ENCODE measurements around the gene ART1.
"Not testable (repeated sequence)": the region's sequence is repeated elsewhere in the genome, so short reads cannot be mapped to it uniquely, and the experiment has no call there.

The ART1 gene

DNA sequence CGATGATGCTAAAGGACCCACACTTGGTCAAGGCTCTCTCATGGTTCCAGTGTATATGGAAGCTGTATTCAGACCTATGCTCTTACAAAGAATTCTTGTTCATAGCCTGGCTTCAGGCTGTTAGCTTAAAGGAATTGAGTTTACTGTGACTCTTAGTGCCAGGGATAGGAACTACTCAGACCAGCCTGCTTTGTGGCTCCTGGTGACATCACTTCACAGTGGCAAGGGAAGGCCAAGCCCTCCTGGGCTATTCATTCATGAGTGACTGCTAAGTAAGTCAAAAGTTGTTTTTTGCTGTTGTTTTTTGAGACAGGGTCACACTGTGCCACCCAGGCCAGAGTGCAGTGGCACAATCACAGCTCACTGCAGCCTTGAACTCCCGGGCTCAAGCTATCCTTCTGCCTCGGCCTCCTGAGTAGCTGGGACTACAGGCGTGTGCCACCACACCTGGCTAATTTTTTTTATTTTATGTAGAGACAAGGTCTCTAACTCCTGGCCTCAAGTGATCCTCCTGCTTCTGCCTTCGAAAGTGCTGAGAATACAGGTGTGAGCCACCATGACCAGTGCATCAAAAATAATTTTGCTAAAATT lies 12.8 kb upstream of the ART1 start:
- DNase-seq, result no peak

DNA sequence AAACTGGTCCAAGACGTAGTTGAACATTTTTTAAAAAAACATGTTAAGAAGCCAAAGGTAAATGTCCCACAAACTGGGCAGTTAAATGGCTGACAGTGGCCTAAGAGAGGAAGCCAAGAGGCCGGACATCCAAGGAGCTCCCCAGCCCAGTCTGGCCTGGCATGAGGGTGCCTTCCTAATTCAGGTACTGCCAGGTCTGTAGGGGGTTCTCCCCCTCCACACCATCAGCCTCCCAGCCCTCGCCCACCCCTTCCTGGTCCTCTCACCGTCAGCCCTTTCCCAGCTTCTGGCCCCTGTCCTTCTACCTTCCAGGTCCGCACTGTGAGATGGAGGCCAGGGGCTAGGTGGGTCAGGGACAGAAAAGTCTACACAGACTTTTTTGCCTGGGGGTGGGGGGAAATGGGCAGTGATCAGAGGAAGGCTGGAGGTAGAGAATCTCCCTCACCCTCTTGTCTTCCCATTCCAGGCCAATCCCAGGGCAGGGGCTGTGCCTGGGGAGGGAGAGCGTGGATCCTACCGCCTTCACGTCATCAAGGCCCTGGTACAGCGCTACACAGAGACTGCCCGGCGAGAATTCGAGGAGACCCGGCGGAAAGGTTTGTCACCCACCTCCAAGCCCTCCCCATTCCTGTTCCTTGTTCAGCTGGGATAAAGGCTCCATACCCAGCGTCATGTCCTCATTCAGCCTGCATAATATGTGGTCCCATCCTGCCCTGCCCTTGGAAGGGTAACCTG lies 9.1 kb upstream of the ART1 start:
- DNase-seq, result no peak

DNA sequence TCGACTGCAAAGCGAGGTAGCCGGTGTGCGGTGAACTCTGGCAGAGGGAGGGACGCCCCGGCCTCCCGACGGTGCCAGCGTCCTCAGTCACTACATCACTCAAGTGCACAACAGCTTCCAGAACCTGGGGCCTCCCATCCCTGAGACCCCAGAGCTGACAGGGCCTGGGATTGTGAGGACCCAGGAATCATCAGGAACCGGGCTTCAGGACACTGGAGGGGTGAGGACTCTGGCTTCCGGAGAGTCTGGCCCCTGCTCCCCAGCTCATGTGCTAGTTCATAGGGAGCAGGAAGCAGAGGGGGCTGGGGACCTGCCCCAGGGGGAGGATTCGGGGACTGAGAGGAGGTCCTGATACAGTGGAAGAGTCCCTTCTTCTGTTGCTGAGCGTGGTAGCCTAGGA lies 7.7 kb upstream of the ART1 start:
- DNase-seq, result no peak

DNA sequence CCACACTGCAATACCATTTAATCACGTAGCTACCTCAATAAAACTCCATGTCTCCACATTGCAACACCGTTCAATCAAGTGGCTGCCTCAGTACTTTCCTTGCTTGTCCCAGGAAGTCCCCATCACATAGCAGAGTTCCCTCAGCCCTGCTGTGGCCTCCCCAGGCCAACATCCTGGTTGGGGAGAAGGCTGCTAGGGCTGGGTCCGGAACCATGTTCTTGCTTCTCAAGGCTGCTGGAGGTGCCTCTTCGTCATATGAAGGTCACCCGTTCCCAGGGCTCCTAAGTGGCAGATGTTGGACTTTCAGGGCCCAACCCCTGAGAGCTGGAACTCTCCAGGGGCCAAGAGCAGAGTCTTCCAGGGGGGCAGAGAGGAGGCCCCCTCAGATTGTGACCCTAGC lies 6.4 kb upstream of the ART1 start:
- DNase-seq, result no peak

DNA sequence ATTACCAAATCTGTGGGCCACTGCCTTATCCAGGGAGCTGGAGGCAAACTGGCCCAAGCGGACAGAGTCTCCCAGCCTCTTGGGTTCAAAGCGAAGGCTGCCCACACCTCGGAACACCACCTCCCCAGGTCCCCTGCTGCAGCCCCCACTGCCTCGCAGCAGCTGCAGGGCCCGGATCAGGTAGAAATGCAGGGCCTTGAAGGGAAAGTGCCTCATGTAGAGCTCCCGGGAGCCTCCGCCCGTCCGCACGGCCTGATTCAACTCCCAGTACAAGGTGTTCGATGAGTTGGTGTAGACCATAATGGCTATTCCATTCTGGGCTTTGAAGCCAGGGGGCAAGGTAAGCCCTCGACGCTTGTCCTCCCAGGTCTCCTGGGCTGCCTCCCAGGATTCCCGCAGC lies 5.1 kb upstream of the ART1 start:
- no peak for DNase-seq

DNA sequence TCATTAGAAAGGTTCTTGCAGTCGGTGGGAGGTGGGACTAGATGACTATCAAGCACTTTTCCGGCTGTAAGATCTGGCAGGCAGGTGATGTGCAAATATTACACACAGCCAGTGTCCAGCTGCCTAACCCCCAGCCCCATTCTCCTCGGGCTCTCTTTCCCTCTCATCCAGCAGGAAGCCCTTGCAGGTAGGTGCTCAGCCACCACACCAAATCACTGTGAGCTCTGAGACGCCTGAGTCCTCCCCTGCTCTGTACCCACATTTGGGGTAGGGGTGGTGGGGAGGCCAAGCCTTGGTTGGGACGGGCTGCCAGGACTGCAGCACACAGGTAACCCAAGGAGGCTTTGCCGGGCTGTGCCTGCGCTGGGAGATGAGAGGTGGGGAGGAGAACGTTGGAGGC lies 3.7 kb upstream of the ART1 start:
- no peak for DNase-seq

DNA sequence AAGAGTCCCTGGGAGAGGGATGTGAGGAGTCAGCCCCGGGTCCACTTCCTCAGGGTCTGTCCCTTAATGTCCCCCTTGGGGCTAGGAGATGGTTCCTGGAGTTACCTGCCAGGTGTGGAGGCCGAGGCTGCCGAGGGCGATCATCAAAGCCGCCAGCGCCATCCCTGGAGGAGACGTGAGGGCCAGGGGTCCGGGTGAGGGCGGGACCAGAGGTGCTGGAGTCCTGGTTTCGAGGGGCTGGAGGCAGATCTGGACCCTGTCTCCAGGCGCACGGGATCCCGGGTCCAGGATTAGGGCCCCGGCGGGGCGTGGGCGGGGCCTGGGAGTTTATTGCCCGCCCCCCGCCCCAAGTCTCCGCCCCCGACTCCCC lies 3.2 kb upstream of the ART1 start, which contains the start of gene ART5:
TSS of gene ART5 (minus strand) at position 292 of the 370 bp plus-strand sequence. CDS start at position 162, 130 bp downstream.
- DNase-seq, result no peak

DNA sequence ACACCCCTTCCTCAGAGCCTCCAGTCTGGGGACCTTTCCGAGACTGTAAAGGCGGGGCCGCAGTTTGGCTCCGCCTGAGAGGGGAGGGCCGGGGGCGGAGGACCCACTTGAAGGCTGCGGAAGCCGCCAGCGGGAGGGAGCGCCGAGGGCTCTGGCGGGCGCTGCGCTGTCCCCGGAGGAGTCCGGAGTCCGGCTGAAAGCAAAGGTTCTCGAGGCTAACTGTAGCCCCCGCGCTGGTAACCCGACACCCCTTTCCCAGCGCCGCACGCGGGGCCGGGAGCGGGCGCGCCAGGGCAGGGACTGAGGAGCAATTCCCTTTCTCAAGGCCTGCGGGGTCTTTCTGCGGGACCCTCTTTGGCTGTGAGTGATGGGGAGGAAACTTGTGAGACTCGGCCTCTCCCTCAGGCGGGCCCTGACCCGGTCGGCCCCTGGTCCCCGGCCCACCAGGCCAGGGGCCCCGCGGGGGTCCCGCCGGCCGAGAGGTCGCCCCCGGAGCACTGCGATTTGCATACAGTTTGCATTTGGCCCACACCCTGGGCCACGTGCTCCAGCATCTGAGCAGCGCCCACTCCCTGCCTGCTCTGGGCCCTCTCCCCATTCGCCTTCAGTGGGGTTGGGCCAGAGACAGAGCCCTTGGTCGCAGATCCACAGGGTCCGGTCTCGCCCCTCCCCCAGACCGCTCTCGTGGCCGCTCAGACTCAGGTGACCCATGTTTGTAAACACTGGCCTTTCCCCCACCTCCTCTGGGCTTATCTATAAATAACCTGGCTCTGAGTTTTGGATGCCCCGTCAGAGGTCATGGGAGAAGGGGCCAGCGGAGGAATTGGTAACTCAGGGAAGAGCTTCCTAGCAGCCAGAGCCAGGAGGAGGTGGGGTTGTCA lies 2.6 kb upstream of the ART1 start:
- peak; percentile 85 to 87 for DNase-seq

DNA sequence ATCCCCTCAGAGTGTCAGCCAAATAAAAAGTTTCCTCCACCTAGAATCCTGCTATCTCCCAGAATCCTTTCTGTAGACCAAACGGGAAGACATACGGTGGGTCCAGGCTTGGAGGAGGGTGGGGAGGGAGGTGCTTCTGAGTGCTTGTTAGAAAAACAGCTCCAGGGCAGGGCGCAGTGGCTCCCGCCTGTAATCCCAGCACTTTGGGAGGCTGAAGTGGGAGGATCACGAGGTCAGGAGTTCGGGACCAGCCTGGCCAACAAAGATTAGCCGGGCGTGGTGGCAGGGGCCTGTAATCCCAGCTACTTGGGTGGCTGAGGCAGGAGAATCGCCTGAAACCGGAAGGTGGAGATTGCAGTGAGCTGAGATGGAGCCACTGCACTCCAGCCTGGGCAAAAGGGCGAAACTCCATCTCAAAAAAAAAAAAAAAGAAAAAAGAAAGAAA lies 1.8 kb upstream of the ART1 start:
- DNase-seq, result not testable (repeated sequence)

DNA sequence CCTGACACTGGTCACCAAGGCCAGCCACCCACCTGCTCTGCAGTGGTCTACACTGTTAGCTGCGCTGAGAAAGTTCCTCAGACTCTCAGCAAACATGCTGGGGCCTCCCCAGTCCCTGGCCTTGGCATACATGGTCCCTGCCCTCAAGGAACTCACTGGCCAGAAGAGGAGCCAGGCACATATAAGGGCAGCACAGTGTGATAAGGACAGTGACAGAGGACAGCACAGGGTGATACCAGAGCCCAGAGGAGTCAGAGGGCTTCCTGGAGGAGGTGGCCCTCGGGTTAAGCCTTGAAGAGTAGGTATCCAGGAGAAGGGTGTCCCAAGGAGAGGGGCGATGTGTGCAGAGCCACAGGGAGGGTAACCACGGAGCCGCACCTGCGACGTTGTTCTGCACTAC lies 624 bp downstream of the ART1 start:
- DNase-seq, result no peak

DNA sequence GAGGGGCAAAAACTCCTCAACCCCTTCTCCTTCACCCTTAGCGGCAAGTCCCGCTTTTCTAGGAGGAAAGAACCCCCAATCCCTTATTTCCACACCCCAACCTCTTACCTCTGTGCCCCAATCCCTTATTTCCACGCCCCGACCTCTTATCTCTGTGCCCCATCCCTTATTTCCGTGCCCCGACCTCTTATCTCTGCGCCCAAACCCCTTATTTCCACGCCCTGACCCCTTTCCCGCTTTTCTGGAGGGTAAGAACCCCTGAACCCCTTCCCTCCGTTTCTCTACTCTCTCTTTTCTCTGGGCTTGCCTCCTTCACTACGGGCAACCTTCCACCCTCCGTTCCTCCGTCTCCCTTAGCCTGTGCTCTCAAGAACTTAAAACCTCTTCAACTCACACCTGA lies 3.9 kb downstream of the ART1 start:
- DNase-seq, result not testable (repeated sequence)

DNA sequence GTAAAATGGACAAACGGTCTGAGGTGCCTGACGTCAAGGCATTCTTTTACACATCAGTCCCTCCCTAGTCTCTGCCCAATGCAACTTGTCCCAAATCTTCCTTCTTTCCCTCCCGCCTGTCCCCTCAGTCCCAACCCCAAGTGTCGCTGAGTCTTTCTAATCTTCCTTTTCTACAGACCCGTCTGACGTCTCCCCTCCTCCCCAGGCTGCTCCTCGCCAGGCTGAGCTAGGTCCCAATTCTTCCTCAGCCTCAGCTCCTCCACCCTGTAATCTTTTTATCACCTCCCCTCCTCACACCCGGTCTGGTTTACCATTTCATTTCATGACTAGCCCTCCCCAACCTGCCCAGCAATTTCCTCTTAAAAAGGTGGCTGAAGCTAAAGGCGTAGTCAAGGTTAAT lies 4.4 kb downstream of the ART1 start:
- DNase-seq, result not testable (repeated sequence)

DNA sequence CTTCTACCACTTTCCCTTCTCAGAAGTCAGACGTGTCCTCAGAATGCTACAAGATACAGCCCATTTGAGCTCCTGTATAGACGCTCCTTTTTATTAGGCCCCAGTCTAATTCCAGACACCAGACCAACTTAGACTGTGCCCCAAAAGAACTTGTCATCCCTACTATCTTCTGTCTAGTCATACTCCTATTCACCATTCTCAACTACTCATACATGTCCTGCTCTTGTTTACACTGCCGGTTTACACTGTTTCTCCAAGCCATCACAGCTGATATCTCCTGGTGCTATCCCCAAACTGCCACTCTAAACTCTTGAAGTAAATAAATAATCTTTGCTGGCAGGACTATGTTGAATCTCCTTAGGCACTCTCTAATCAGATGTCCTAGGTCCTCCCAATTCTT lies 7.6 kb downstream of the ART1 start:
- not testable (repeated sequence) for DNase-seq

DNA sequence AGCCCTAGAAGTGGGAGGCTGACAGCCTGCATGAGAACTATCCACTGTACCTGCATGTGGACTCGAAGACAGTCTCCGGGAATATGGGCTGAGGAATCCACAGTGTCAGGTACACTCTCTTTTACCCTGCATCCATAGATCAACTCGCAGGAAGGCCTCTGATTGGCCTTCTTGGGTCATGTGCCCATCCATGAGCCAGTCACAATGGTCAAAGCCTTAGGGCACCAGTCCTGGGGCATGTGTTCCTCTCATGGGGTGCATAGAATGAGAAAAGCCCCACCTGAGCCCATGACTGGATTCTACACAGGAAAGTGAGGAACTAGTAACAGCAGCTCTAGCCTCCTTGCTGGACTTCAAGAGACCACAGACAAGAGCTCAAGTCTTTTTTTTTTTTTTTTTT lies 10.6 kb downstream of the ART1 start:
- DNase-seq, result no peak

DNA sequence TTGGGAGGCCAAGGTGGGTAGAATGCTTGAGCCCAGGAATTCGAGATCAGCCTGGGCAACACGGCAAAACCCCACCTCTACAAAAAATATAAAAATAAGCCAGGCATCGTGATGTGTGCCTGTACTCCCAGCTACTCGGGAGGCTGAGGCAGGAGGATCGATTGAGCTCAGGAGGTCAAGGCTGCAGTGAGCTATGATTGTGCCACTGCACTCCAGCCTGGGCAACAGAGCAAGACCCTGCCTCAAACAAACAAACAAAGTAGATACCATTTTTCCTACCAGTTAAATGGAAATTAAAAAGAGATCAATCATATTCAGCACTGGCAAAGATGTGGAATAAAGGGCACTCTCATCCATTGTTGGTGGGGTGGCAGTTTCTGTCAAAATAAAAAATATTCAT lies 12.4 kb downstream of the ART1 start:
- DNase-seq, result not testable (repeated sequence)

DNA sequence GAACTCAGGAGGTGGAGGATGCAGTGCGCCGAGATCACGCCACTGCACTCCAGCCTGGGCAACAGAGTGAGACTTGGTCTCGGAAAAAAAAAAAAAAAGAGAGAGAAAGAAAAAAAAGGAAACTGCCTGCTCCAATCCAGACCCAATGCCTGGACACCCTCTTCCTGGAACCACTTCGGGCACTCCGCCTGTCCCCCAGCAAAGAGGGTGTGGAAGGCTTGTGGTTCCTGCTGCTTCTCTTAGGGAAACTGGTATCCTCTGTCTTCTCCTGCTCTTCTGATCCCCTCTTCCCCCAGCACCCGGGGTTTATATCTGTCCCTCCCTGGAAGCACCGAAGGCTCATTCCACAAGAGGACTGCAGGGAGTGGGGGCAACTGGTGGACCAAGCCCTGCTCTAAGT lies 13.3 kb downstream of the ART1 start:
- no peak for DNase-seq

DNA sequence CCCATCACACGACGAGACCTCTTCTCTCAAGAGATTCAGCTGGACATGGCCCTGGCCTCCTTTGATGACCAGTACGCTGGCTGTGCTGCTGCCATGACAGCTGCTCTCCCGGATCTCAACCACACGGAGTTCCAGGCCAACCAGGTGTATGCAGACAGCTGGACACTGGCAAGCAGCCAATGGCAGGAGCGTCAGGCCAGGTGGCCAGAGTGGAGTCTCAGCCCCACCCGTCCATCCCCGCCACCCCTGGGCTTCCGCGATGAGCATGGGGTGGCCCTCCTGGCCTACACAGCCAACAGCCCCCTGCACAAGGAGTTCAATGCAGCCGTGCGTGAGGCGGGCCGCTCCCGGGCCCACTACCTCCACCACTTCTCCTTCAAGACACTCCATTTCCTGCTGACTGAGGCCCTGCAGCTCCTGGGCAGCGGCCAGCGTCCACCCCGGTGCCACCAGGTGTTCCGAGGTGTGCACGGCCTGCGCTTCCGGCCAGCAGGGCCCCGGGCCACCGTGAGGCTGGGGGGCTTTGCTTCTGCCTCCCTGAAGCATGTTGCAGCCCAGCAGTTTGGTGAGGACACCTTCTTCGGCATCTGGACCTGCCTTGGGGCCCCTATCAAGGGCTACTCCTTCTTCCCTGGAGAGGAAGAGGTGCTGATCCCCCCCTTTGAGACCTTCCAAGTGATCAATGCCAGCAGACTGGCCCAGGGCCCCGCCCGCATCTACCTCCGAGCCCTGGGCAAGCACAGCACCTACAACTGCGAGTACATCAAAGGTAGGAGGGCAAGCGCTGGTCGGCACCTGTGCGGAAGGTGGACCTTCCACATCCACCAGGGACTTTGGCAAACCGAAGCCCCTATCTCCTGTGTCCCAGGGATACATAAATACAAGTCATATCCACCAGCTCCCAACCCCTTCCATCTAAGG lies 14.9 kb downstream of the ART1 start:
- DNase-seq, result no peak

DNA sequence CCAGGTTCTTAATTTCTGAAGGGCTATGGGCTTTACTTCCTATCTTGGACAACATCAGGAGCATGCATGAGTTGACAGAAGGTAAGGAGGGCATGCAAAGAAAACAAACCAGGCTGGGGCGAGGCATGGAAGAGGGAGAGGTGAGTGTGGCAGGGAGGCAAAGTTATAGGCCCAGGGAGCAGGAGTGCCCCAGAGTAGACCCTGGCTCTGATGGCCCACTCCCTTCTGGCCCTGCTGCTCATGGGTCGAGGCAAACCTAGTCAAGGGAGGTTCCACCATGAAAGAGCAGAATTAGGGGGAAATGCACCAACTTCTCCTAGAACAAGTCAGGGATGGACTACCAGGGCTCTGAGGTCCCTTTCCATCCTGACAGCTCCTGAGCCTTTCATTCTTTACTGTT lies 16.0 kb downstream of the ART1 start:
- no peak for DNase-seq

DNA sequence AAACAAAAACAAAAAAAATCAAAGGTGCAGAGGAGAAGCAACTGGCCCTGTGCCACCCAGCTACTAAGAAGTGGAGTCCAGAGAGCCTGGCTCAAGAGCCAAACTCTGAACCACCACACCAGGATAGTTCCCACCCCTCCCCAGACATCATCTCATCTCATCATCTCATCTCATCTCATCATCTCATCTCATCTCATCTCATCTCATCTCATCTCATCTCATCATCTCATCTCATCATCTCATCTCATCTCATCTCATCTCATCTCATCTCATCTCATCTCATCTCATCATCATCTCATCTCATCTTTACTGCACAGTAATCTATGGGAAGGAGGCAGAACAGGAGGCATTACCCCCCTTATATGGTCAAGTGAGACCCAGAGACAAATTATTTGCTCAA lies 17.9 kb downstream of the ART1 start:
- no peak for DNase-seq

DNA sequence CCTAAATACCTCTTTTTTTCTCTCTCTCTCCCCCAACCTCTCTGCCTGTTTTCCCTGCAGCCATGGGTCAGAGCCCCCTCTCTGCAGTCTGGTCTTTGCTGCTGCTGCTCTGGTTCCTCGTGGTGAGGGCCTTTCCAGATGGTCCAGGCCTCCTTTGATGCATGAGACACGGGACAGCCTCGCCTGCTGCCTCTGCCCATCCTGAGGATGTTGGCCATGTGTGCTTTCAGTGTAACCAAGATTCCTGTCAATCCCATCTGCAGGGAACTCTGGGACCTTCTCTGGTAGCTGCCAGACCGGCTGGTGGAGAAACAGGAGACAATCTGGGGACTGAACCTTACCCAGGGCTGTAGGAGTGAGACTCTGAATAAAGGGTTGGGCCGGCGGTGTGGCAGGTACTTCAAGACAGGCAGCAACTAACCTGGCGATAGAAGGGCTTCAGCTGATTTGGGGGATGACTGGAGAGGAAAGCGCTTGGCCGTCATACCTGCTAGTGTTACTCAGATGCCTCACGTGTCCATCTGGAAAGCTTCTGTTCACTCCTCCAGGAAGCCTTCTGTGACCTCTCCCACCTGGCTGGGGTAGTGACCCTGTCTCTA lies 19.2 kb downstream of the ART1 start:
- DNase-seq, result no peak

DNA sequence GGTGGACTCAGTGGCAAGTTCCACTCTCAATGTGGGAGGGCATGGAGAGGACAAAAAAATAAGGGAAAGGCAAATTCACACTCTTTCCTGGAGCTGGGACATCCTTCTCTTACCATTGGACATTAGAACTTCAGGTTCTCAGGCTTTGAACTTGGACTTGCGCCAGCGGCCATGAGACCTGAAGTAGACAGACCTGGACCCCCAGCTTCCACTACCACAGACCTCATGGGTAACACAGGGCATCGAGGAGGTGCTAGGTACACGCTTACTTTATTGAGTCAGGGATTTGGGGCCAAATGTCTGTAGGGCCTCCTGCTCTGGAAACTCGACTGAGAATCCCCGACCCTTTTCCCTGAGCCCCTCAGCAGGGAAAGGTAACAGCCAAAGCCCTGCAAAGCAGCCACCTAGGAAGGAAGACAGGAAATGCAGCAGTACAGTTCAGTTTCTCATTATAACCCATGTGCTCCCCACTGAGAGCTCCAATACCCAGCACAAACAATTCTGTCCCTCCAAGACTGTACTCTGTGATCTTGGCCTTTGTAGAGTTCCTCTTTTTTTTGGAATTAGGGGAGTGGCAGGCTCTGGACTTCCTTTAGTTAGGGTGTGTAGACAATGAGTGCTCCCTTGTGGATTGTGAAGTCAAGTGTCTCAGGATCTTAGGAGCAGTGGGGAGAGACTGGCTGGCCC lies 20.6 kb downstream of the ART1 start:
- no peak for DNase-seq

Data from activated T-cell treated with anti-CD3 and anti-CD28 coated beads, Interleukin-2, amount 50 U/mL, for 48 hours (primary cell).